ENCODE results near the gene HNRNPM. TPM values are rescaled to one million over a fixed set of nuclear protein-coding genes. Genes with fewer than 3 reads are reported as not detected.

The HNRNPM gene
- total RNA-seq, 1 donor from 2014 or later, result 152 TPM

DNA sequence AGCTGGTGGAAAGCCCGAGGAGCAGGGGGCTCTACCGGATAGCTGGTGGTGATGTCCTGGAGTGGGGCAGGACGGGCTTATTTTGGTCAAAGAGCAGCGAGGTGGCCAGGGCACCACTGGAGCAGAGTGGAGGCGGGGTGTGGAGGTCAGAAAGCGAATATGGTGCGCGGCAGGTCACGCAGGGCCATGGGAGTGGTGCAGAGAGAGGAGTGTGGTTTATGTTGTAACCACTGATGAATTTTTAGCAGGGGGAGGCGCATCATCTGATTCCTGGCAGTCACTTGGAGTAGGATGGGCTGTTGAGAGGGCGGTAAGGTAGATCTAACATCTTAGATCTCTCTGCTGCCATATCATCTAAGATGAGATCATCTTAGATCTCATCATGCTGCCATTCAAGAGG is 70.5 kb downstream of the HNRNPM start:
- no peak overlapping the region for H3K4me3 ChIP-seq
- intact Hi-C loops (cut with DNase I), result no loop called here
- H3K4me1 ChIP-seq, result peaks cover 30% of the 10 kb centered on the region
- H3K27me3 ChIP-seq (ENCODE audit: low read depth), result no peaks in the 10 kb centered on the region
- TF ChIP-seq, protein P1, sequence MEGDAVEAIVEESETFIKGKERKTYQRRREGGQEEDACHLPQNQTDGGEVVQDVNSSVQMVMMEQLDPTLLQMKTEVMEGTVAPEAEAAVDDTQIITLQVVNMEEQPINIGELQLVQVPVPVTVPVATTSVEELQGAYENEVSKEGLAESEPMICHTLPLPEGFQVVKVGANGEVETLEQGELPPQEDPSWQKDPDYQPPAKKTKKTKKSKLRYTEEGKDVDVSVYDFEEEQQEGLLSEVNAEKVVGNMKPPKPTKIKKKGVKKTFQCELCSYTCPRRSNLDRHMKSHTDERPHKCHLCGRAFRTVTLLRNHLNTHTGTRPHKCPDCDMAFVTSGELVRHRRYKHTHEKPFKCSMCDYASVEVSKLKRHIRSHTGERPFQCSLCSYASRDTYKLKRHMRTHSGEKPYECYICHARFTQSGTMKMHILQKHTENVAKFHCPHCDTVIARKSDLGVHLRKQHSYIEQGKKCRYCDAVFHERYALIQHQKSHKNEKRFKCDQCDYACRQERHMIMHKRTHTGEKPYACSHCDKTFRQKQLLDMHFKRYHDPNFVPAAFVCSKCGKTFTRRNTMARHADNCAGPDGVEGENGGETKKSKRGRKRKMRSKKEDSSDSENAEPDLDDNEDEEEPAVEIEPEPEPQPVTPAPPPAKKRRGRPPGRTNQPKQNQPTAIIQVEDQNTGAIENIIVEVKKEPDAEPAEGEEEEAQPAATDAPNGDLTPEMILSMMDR (IDR thresholded peaks at IDR 0.05), result no peak
- H3K27ac ChIP-seq, result no peak overlapping the region
- peaks cover 8% of the 10 kb centered on the region for H3K36me3 ChIP-seq
- peak in 1 of 2 donors; percentile 3 for ATAC-seq
- DNase-seq, result peak; percentile 74
- no peaks in the 10 kb centered on the region for H3K9me3 ChIP-seq

DNA sequence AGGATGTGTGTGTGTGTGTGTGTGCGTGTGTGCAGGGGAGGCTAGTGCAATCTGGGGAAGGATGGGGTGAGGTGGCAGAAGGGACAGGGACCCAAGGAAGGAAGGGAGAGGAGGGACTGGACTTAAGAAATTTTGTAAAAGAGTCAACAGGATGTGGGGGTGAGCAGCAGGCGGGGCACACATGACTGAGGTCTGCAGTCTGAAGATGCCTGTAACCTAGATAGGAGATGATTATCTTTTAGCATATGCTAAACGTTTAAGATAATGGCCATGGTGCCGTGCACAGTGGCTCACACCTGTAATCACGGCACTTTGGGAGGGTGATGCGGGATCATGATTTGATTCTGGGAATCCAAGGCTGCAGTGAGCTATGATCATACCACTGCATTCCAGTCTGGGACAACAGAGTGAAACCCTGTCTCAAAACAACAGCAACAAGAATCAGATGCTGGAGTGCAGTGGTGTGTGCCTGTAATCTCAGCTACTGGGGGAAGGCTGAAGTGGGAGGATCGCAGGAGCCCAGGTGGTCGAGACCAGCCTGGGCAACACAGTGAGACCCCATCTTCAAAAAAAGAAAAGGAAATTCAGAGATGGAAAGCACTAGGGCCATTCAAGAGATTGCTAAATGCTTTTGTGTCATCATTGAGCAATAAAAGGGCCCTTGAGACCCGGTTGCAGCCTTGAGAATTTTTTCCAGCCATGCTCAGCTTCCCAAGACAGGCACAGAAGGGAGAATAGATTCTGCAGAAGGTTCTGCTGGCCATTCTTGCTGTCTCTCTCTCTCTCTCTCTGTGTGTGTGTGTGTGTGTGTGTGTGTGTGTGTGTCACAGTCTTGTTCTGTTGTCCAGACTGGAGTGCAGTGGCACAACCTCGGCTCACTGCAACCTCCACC is 73.0 kb downstream of the HNRNPM start:
- peaks cover 10% of the 10 kb centered on the region for H3K36me3 ChIP-seq
- no peaks in the 10 kb centered on the region for H3K9me3 ChIP-seq
- TF ChIP-seq, protein P1 (IDR thresholded peaks at IDR 0.05), result no peak
- DNase-seq (no peak), ATAC-seq (no peak)
- H3K27me3 ChIP-seq (ENCODE audit: low read depth), result no peaks in the 10 kb centered on the region
- H3K4me1 ChIP-seq, result peaks cover 22% of the 10 kb centered on the region
- intact Hi-C loops (cut with DNase I), result no loop called here
- peak overlapping the region; percentile 67 for H3K27ac ChIP-seq
- no peak overlapping the region for H3K4me3 ChIP-seq

DNA sequence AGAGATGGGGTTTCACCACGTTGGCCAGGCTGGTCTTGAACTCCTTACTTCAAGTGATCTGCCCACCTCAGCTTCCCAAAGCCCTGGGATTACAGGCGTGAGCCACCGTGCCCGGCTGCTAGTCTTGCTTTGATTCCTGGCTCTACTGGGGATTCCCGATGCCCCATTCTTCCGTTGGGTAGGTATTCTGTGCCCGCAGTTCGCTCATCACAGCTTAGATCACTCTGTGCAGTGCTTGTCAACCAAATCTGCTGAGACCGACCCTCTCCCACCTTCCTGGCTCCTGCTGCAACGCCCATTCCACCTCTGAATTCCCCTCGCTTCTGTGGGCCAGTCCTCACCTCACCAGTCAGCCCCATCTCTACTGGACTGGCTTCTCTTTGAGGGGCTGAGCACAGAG is 73.8 kb downstream of the HNRNPM start:
- ATAC-seq, result no peak
- peaks cover 14% of the 10 kb centered on the region for H3K4me1 ChIP-seq
- no peak overlapping the region for H3K4me3 ChIP-seq
- H3K27ac ChIP-seq, result no peak overlapping the region
- H3K36me3 ChIP-seq, result peaks cover 14% of the 10 kb centered on the region
- intact Hi-C loops (cut with DNase I), result no loop called here
- TF ChIP-seq, protein P1 (IDR thresholded peaks at IDR 0.05), result no peak
- no peaks in the 10 kb centered on the region for H3K9me3 ChIP-seq
- no peaks in the 10 kb centered on the region for H3K27me3 ChIP-seq (ENCODE audit: low read depth)
- DNase-seq, result no peak

DNA sequence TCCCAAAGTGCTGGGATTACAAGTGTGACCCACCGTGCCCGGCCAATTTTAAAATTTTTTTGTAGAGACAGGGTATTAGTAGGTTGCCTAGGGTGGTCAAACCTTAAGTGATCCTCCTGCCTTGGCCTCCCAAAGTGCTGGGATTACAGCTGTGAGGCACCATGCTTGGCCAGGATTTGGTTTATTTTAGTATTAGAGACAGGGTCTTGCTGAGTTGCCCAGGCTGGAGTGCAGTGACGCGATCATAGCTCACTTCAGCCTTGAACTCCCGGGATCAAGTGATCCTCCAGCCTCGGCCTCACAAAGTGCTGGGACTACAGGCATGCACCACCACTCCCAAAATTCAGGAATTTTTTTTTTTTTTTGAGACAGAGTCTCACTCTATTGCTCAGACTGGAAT is 74.6 kb downstream of the HNRNPM start:
- Histone ChIP-seq H3K9me3 (no peaks in the 10 kb centered on the region), H3K4me1 (peaks cover 12% of the 10 kb centered on the region), H3K27me3 (ENCODE audit: low read depth) (no peaks in the 10 kb centered on the region), H3K27ac (no peak overlapping the region), H3K4me3 (no peak overlapping the region), H3K36me3 (peaks cover 19% of the 10 kb centered on the region)
- ATAC-seq (no peak), DNase-seq (no peak)
- intact Hi-C loops (cut with DNase I), result no loop called here
- TF ChIP-seq, protein P1 (IDR thresholded peaks at IDR 0.05), result no peak

DNA sequence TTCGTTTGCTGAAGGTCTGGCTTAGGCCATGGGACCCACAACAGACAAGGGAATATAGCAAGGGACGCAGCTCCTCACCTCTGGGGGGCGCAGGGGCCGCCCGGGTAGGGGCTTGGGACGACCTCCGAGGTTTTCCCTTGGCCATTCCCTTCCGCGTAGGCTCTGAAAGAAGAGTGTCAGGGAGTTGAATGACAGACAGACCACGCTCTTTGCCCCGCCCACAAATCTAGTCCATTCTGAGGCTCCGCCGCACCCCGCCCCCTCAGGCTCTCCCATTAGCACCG is 80.6 kb downstream of the HNRNPM start:
- peak overlapping the region; percentile 82 for H3K27ac ChIP-seq
- H3K36me3 ChIP-seq, result peaks cover 71% of the 10 kb centered on the region
- ATAC-seq (no peak), DNase-seq (no peak)
- TF ChIP-seq, protein P1 (IDR thresholded peaks at IDR 0.05), result peak; percentile 30
- no peaks in the 10 kb centered on the region for H3K27me3 ChIP-seq (ENCODE audit: low read depth)
- peaks cover 11% of the 10 kb centered on the region for H3K4me1 ChIP-seq
- no peaks in the 10 kb centered on the region for H3K9me3 ChIP-seq
- intact Hi-C loops (cut with DNase I), result no loop called here
- H3K4me3 ChIP-seq, result peak overlapping the region; percentile 55

All from lower lobe of right lung (tissue), 2 donors.